MM.1S (cell line): ENCODE data around the gene GAK.

Source experiments
- EZH2 ChIP-seq: fragments of 300-600 bp; sonication (generic); optimal IDR thresholded peaks from 2 replicates; pipeline ENCODE3; 2017; ENCODE audit warnings: low read depth, mild to moderate bottlenecking, antibody characterized with exemption, low read length, mixed read lengths
- EZH2phosphoT487 ChIP-seq: fragments of 300-600 bp; sonication (generic); IDR thresholded peaks from 2 replicates; pipeline ENCODE4 v1.6.1; 2018; ENCODE audit warnings: antibody characterized with exemption, low read length
- TF ChIP-seq, protein P1 (sequence below): fragments of 300-600 bp; sonication (generic); IDR thresholded peaks from 2 replicates; pipeline ENCODE4 v1.5.1; 2016; ENCODE audit warnings: antibody characterized with exemption, low read length, mixed read lengths

DNA sequence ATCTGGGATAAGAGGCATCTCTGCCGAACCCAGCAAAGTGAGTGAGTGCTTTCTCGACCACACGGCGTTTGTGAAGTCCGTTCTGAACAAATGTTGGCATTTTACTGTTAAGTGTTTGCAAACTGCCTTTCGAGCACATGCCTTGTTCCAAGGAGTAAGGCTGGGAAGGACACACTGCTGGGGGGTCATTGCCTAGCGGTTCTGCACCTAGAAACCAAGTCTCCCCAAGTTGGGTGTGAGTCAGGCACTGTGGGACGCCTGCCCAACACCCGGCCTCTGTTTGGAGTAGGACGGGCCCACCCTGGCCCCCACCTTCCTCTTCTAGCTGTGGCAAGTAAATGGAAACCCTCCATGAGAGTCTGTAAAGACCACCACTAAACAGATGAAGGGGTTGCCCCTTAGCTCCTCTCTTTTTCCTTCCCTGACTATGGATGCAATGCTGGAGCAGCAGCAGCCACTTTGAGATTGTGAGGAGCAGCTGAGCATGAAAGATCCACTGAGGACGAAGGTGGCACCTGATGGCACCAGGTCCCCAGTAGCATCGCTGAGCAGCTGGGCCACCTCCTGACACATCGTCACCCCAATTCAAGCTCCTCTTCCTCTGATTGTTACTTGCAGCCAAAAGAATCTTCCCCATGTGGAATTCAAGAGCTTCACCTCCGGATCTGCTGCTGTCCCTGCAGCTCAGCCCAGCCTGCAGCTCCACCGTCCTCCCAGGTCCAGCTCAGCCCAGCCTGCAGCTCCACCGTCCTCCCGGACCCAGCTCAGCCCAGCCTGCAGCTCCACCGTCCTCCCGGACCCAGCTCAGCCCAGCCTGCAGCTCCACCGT is 112.5 kb downstream of the GAK start:
- TF ChIP-seq, protein P1, sequence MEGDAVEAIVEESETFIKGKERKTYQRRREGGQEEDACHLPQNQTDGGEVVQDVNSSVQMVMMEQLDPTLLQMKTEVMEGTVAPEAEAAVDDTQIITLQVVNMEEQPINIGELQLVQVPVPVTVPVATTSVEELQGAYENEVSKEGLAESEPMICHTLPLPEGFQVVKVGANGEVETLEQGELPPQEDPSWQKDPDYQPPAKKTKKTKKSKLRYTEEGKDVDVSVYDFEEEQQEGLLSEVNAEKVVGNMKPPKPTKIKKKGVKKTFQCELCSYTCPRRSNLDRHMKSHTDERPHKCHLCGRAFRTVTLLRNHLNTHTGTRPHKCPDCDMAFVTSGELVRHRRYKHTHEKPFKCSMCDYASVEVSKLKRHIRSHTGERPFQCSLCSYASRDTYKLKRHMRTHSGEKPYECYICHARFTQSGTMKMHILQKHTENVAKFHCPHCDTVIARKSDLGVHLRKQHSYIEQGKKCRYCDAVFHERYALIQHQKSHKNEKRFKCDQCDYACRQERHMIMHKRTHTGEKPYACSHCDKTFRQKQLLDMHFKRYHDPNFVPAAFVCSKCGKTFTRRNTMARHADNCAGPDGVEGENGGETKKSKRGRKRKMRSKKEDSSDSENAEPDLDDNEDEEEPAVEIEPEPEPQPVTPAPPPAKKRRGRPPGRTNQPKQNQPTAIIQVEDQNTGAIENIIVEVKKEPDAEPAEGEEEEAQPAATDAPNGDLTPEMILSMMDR: no peak
- TF ChIP-seq EZH2 (no peak), EZH2phosphoT487 (no peak)
